Measurements from ENCODE around the gene OR52D1. TPM values are rescaled to one million over a fixed set of nuclear protein-coding genes. Genes with fewer than 3 reads are reported as not detected.

OR52D1 gene
- polyA plus RNA-seq, 1 donor (not counting 4 experiments of a cell fraction or from before 2014, with no cell fraction given) = not detected

DNA sequence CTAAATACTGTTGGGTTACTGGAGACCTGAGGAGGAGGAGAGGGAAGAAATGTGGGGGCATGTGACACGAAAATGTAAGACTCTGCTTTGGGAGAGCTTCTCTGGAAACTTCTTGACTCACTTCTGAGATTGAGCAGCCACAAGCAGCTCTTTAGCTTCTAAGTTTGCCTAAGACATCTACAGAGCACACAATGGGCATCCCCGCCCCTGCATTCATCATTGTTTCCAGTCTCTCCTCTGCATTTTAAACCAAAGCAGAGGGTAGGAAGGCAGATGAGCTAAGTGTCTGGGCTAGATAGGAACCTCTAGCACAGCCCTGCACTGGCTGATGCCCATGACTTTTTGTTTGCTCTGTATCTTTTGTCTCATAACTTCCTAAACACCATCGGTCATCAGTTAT lies 2.1 kb upstream of the OR52D1 start:
- Histone ChIP-seq H4K20me1 (ENCODE audit: control insufficient read depth, extremely low read depth, insufficient read depth, low read length) (no peaks in the 10 kb centered on the region), H3K36me3 (ENCODE audit: control insufficient read depth in 2 of 2, extremely low read depth in 1 of 2, insufficient read depth in 2 of 2, low read length in 2 of 2) (no peaks in the 10 kb centered on the region), H2AFZ (ENCODE audit: control insufficient read depth, low read length) (no peak overlapping the region), H3K4me3 (ENCODE audit: control insufficient read depth in 2 of 3, extremely low read depth in 1 of 3, insufficient read depth in 2 of 3, low read depth in 1 of 3, low read length in 3 of 3) (no peak overlapping the region), H3K9me1 (ENCODE audit: control insufficient read depth, extremely low read depth, insufficient read depth, low read length) (no peaks in the 10 kb centered on the region), H3K27ac (ENCODE audit: control insufficient read depth, insufficient read depth, low read length) (no peak overlapping the region), H3K79me2 (ENCODE audit: control insufficient read depth, insufficient read depth, low read length) (no peaks in the 10 kb centered on the region), H3K4me1 (ENCODE audit: control insufficient read depth, extremely low read depth, insufficient read depth, low read length) (no peaks in the 10 kb centered on the region), H3K9me3 (ENCODE audit: control insufficient read depth, low read depth, low read length) (no peaks in the 10 kb centered on the region), H3K27me3 (ENCODE audit: control insufficient read depth, extremely low read depth, insufficient read depth, low read length) (no peaks in the 10 kb centered on the region), H3K4me2 (ENCODE audit: control insufficient read depth, extremely low read depth, insufficient read depth, low read depth, low read length) (no peak overlapping the region), H3K9ac (ENCODE audit: control insufficient read depth, extremely low read depth, insufficient read depth, low read length) (no peak overlapping the region)
- dilution Hi-C loops (cut with MboI; ENCODE audit: extremely low pct_ligation_motif_present, low sequenced_read_pairs) = no loop called here
- DNase-seq (ENCODE audit: low read depth, low spot score) (no peak), FAIRE-seq (no peak)
- TF ChIP-seq, protein P1, sequence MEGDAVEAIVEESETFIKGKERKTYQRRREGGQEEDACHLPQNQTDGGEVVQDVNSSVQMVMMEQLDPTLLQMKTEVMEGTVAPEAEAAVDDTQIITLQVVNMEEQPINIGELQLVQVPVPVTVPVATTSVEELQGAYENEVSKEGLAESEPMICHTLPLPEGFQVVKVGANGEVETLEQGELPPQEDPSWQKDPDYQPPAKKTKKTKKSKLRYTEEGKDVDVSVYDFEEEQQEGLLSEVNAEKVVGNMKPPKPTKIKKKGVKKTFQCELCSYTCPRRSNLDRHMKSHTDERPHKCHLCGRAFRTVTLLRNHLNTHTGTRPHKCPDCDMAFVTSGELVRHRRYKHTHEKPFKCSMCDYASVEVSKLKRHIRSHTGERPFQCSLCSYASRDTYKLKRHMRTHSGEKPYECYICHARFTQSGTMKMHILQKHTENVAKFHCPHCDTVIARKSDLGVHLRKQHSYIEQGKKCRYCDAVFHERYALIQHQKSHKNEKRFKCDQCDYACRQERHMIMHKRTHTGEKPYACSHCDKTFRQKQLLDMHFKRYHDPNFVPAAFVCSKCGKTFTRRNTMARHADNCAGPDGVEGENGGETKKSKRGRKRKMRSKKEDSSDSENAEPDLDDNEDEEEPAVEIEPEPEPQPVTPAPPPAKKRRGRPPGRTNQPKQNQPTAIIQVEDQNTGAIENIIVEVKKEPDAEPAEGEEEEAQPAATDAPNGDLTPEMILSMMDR (optimal IDR thresholded peaks at IDR 0.05 in 1 of 3, IDR thresholded peaks at IDR 0.05 in 1 of 3, conservative IDR thresholded peaks at IDR 0.05 in 1 of 3; ENCODE audit: extremely low read depth in 1 of 3, insufficient read depth in 2 of 3, low read length in 3 of 3) = no peak
- TF ChIP-seq EZH2 (IDR thresholded peaks at IDR 0.05; ENCODE audit: low read length) = no peak

DNA sequence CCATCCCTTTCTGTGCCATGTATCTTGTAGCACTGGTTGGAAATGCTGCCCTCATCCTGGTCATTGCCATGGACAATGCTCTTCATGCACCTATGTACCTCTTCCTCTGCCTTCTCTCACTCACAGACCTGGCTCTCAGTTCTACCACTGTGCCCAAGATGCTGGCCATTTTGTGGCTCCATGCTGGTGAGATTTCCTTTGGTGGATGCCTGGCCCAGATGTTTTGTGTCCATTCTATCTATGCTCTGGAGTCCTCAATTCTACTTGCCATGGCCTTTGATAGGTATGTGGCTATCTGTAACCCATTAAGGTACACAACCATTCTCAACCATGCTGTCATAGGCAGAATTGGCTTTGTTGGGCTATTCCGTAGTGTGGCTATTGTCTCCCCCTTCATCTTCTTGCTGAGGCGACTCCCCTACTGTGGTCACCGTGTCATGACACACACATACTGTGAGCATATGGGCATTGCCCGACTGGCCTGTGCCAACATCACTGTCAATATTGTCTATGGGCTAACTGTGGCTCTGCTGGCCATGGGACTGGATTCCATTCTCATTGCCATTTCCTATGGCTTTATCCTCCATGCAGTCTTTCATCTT lies 414 bp downstream of the OR52D1 start:
- Histone ChIP-seq H3K4me3 (ENCODE audit: control insufficient read depth in 2 of 3, extremely low read depth in 1 of 3, insufficient read depth in 2 of 3, low read depth in 1 of 3, low read length in 3 of 3) (no peak overlapping the region), H3K27ac (ENCODE audit: control insufficient read depth, insufficient read depth, low read length) (no peak overlapping the region), H3K4me2 (ENCODE audit: control insufficient read depth, extremely low read depth, insufficient read depth, low read depth, low read length) (no peak overlapping the region), H3K4me1 (ENCODE audit: control insufficient read depth, extremely low read depth, insufficient read depth, low read length) (no peaks in the 10 kb centered on the region), H3K9me3 (ENCODE audit: control insufficient read depth, low read depth, low read length) (no peaks in the 10 kb centered on the region), H4K20me1 (ENCODE audit: control insufficient read depth, extremely low read depth, insufficient read depth, low read length) (no peaks in the 10 kb centered on the region), H3K27me3 (ENCODE audit: control insufficient read depth, extremely low read depth, insufficient read depth, low read length) (no peaks in the 10 kb centered on the region), H3K9ac (ENCODE audit: control insufficient read depth, extremely low read depth, insufficient read depth, low read length) (no peak overlapping the region), H2AFZ (ENCODE audit: control insufficient read depth, low read length) (no peak overlapping the region), H3K79me2 (ENCODE audit: control insufficient read depth, insufficient read depth, low read length) (no peaks in the 10 kb centered on the region), H3K36me3 (ENCODE audit: control insufficient read depth in 2 of 2, extremely low read depth in 1 of 2, insufficient read depth in 2 of 2, low read length in 2 of 2) (no peaks in the 10 kb centered on the region), H3K9me1 (ENCODE audit: control insufficient read depth, extremely low read depth, insufficient read depth, low read length) (no peaks in the 10 kb centered on the region)
- dilution Hi-C loops (cut with MboI; ENCODE audit: extremely low pct_ligation_motif_present, low sequenced_read_pairs) = no loop called here
- TF ChIP-seq, protein P1 (optimal IDR thresholded peaks at IDR 0.05 in 1 of 3, IDR thresholded peaks at IDR 0.05 in 1 of 3, conservative IDR thresholded peaks at IDR 0.05 in 1 of 3; ENCODE audit: extremely low read depth in 1 of 3, insufficient read depth in 2 of 3, low read length in 3 of 3) = no peak
- no peak for TF ChIP-seq EZH2 (IDR thresholded peaks at IDR 0.05; ENCODE audit: low read length)
- DNase-seq (ENCODE audit: low read depth, low spot score) = no peak
- no peak for FAIRE-seq
